GM18951 (cell line): ENCODE results near the gene COL6A1.

Experiments
- POLR2A ChIP-seq: IDR thresholded peaks from 4 replicates; pipeline ENCODE4 v1.6.1; 2011; ENCODE audit warnings: mild to moderate bottlenecking; ENCODE audit not compliant: insufficient read length, insufficient read depth; ENCODE audit errors: extremely low read depth
- in situ Hi-C: fragments of 300-500 bp; cut with MboI; formaldehyde crosslinking; loops from one replicate; pipeline ENCODE4 v1.12.0; 2022; ENCODE audit warnings: low sequenced_read_pairs, mixed read lengths, inconsistent platforms; ENCODE audit not compliant: unreplicated experiment

Gene COL6A1

GRCh38 chr21:46028573-46029091 lies 47.1 kb downstream of the COL6A1 start:
- no peak for TF ChIP-seq POLR2A

GRCh38 chr21:46029186-46029924 lies 47.8 kb downstream of the COL6A1 start:
- TF ChIP-seq POLR2A: no peak
- in situ Hi-C loops: no loop called here

More at GRCh38 chr21:46028573-46029091, 47.1 kb downstream of the COL6A1 start:
- in situ Hi-C loops: no loop called here

- no peak for TF ChIP-seq POLR2A
- in situ Hi-C loops: no loop called here
These were observed 49.9 kb downstream of the COL6A1 start for GRCh38 chr21:46031484-46031883.

- in situ Hi-C loops: no loop called here
- no peak for TF ChIP-seq POLR2A
These were observed 50.5 kb downstream of the COL6A1 start for GRCh38 chr21:46032100-46032499.

- in situ Hi-C loops: no loop called here
- no peak for TF ChIP-seq POLR2A
These were observed 52.1 kb downstream of the COL6A1 start for GRCh38 chr21:46033410-46034400.

- in situ Hi-C loops: no loop called here
- no peak for TF ChIP-seq POLR2A
These were observed 54.5 kb downstream of the COL6A1 start for GRCh38 chr21:46035809-46036695.

GRCh38 chr21:46036696-46037330 lies 55.2 kb downstream of the COL6A1 start:
- in situ Hi-C loops: no loop called here

GRCh38 chr21:46037331-46038325 lies 56.1 kb downstream of the COL6A1 start:
- in situ Hi-C loops: no loop called here
- TF ChIP-seq POLR2A: no peak

More at GRCh38 chr21:46036696-46037330, 55.2 kb downstream of the COL6A1 start:
- TF ChIP-seq POLR2A: no peak

- in situ Hi-C loops: no loop called here
- no peak for TF ChIP-seq POLR2A
These were observed 56.8 kb downstream of the COL6A1 start for GRCh38 chr21:46038341-46038829.

- no peak for TF ChIP-seq POLR2A
- in situ Hi-C loops: no loop called here
These were observed 57.4 kb downstream of the COL6A1 start for GRCh38 chr21:46038871-46039397.
